ENCODE measurements around the gene SPATC1L. TPM values are rescaled to one million over a fixed set of nuclear protein-coding genes. Genes with fewer than 3 reads are reported as not detected.

Gene SPATC1L
- polyA plus RNA-seq, 3 donors = 3.3 to 6.7 (median 5.8) TPM

DNA sequence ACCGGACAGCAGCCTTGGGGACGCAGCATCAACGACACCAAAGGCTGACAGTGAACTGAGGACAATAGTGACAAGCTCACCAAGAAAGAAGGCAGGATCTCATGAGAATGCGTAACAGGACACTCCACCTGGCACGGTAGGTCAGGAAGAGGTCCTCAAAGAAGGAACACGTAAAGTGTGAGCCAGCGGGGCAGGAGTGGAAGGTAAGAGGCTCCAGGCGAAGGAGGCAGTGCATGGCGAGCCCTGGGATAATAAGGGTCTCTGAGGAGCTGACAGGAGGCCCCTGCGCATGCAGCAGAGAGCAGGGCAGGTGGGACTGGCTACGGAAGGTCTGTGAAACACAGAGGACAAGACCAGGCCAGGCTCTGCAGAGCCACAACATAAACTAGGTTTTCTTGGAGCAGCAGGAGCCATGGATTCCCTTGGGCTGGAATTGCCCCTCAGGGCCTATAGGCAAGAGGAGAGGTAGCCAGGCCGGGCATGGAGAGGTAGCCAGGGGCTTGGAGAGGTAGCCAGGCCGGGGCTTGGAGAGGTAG lies 36.1 kb upstream of the SPATC1L start:
- Histone ChIP-seq H3K9ac (ENCODE audit: insufficient read depth, low read length, poor library complexity, severe bottlenecking) (no peak overlapping the region), H3K79me2 (ENCODE audit: insufficient read depth, low read length) (no peaks in the 10 kb centered on the region), H2AFZ (ENCODE audit: insufficient read depth, low read depth, low read length, poor library complexity, severe bottlenecking) (no peak overlapping the region), H3K4me2 (replicated peaks; ENCODE audit: extremely low read depth, low read length, poor library complexity, severe bottlenecking) (no peak overlapping the region), H3K4me1 (ENCODE audit: control insufficient read depth in 1 of 2, insufficient read depth in 2 of 2, low read length in 2 of 2) (no peaks in the 10 kb centered on the region), H3K36me3 (replicated peaks in 1 of 2; ENCODE audit: control insufficient read depth in 1 of 2, insufficient read depth in 2 of 2, low read length in 2 of 2) (peaks cover 0 to 16% of the 10 kb centered on the region in 2 donors), H3K4me3 (replicated peaks in 1 of 3; ENCODE audit: low read depth in 2 of 3, low read length in 3 of 3) (no peak overlapping the region), H3K27ac (ENCODE audit: low read depth in 1 of 2, low read length in 2 of 2) (no peak overlapping the region), H3K27me3 (ENCODE audit: control insufficient read depth in 2 of 2, insufficient read depth in 2 of 2, low read length in 2 of 2) (no peaks in the 10 kb centered on the region), H3K9me3 (replicated peaks in 1 of 2; ENCODE audit: control insufficient read depth in 1 of 2, insufficient read depth in 1 of 2, low read length in 2 of 2) (no peaks in the 10 kb centered on the region), H4K20me1 (ENCODE audit: insufficient read depth, low read length) (no peaks in the 10 kb centered on the region)
- 95% methylated on average over 13 of the region's 13 CpGs for WGBS (ENCODE audit: insufficient coverage)
- H3K4me3 Mint-ChIP-seq = no peak overlapping the region
- H3K9me3 Mint-ChIP-seq = peaks cover 0 to 2% (median 0%) of the 10 kb centered on the region in 7 donors
- peaks cover 0 to 1% (median 0%) of the 10 kb centered on the region in 3 donors for H3K27me3 Mint-ChIP-seq (ENCODE audit: low read depth in 3 of 3)
- TF ChIP-seq, protein P1, sequence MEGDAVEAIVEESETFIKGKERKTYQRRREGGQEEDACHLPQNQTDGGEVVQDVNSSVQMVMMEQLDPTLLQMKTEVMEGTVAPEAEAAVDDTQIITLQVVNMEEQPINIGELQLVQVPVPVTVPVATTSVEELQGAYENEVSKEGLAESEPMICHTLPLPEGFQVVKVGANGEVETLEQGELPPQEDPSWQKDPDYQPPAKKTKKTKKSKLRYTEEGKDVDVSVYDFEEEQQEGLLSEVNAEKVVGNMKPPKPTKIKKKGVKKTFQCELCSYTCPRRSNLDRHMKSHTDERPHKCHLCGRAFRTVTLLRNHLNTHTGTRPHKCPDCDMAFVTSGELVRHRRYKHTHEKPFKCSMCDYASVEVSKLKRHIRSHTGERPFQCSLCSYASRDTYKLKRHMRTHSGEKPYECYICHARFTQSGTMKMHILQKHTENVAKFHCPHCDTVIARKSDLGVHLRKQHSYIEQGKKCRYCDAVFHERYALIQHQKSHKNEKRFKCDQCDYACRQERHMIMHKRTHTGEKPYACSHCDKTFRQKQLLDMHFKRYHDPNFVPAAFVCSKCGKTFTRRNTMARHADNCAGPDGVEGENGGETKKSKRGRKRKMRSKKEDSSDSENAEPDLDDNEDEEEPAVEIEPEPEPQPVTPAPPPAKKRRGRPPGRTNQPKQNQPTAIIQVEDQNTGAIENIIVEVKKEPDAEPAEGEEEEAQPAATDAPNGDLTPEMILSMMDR (IDR thresholded peaks at IDR 0.05) = no peak
- no peaks in the 10 kb centered on the region for H3K4me1 Mint-ChIP-seq
- H3K27ac Mint-ChIP-seq = peak overlapping the region in 3 of 7 donors; percentile 20 to 39 (median 37)
- intact Hi-C loops (cut with micrococcal nuclease) = no loop called here
- H3K36me3 Mint-ChIP-seq = peaks cover 19 to 26% of the 10 kb centered on the region in 2 donors
- no peak for DNase-seq

DNA sequence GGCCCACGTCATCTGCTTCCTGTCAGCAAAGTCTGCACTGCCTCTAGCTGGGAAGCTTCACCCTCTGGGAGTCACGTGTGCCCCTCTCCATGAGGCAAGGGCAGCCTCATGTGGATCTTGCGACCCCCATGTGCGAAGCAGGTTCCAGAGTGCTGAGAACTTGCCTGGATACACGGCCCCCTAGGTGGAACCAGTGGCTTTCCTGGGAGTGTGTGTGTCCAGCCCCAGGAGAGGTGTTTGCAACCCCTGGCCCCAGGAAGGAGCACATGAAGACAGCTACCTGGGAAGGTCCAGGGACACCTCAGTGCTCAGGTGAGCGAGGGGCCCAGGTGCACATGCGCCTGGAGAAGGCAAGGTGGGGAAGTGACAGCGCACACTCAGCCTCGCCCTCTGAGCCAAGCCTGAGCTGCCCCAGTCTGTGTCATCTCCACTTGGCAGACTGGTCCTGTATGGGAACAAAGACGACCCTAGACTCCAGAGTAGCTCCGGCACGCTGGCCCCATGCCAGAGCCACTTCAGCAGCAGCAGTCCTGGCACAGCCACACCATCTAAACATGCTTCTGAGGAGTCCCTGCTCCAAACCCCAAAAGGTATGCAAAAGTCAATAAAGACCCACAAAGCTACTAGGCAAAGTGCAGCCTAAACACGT lies 35.5 kb upstream of the SPATC1L start:
- Mint-ChIP-seq H3K9me3 (no peaks in the 10 kb centered on the region), H3K36me3 (peaks cover 19 to 26% of the 10 kb centered on the region in 2 donors), H3K27ac (peak overlapping the region in 2 of 7 donors; percentile 20 to 78), H3K4me1 (no peaks in the 10 kb centered on the region), H3K27me3 (ENCODE audit: low read depth in 3 of 3) (peaks cover 0 to 1% (median 0%) of the 10 kb centered on the region in 3 donors), H3K4me3 (no peak overlapping the region)
- Histone ChIP-seq H3K36me3 (replicated peaks in 1 of 2; ENCODE audit: control insufficient read depth in 1 of 2, insufficient read depth in 2 of 2, low read length in 2 of 2) (peaks cover 0 to 16% of the 10 kb centered on the region in 2 donors), H3K27me3 (ENCODE audit: control insufficient read depth in 2 of 2, insufficient read depth in 2 of 2, low read length in 2 of 2) (no peaks in the 10 kb centered on the region), H3K27ac (ENCODE audit: low read depth in 1 of 2, low read length in 2 of 2) (no peak overlapping the region), H3K4me3 (replicated peaks in 1 of 3; ENCODE audit: low read depth in 2 of 3, low read length in 3 of 3) (no peak overlapping the region), H3K4me1 (ENCODE audit: control insufficient read depth in 1 of 2, insufficient read depth in 2 of 2, low read length in 2 of 2) (no peaks in the 10 kb centered on the region), H3K79me2 (ENCODE audit: insufficient read depth, low read length) (no peaks in the 10 kb centered on the region), H2AFZ (ENCODE audit: insufficient read depth, low read depth, low read length, poor library complexity, severe bottlenecking) (no peak overlapping the region), H4K20me1 (ENCODE audit: insufficient read depth, low read length) (no peaks in the 10 kb centered on the region), H3K9me3 (replicated peaks in 1 of 2; ENCODE audit: control insufficient read depth in 1 of 2, insufficient read depth in 1 of 2, low read length in 2 of 2) (no peaks in the 10 kb centered on the region), H3K4me2 (replicated peaks; ENCODE audit: extremely low read depth, low read length, poor library complexity, severe bottlenecking) (no peak overlapping the region), H3K9ac (ENCODE audit: insufficient read depth, low read length, poor library complexity, severe bottlenecking) (no peak overlapping the region)
- WGBS (ENCODE audit: insufficient coverage) = 84% methylated on average over 13 of the region's 13 CpGs
- no peak for DNase-seq
- TF ChIP-seq, protein P1 (IDR thresholded peaks at IDR 0.05) = no peak
- intact Hi-C loops (cut with micrococcal nuclease) = no loop called here

Measured in CD14-positive monocyte (primary cell).